ENCODE results near the gene CCDC106. TPM values are rescaled to one million over a fixed set of nuclear protein-coding genes. Genes with fewer than 3 reads are reported as not detected.
A peak's percentile ranks its signal among the peaks of the same experiment; 100 is the strongest.

CCDC106 gene
- total RNA-seq, 1 experiment from 2014 or later = 19.9 TPM

GRCh38 chr19:55646889-55647731 lies 902 bp upstream of the CCDC106 start:
- peaks cover 0 to 4% of the 10 kb centered on the region in 2 experiments; a peak in 3 of 5 replicates for H3K9me3 Mint-ChIP-seq
- Histone ChIP-seq H2BK120ac (ENCODE audit: low read depth, low read length, poor library complexity, severe bottlenecking) (no peak overlapping the region), H3K18ac (ENCODE audit: insufficient read length, low read depth, low read length) (no peak overlapping the region), H3K79me2 (ENCODE audit: insufficient read depth, low read length) (peaks cover 7% of the 10 kb centered on the region; the same call in 1 of the 2 replicates), H3K79me1 (ENCODE audit: insufficient read depth, low read depth, low read length, poor library complexity, severe bottlenecking) (peaks cover 3% of the 10 kb centered on the region), H2BK15ac (ENCODE audit: low read depth, low read length) (no peak overlapping the region; the same call in 1 of the 2 replicates), H2BK20ac (ENCODE audit: low read depth, low read length, poor library complexity, severe bottlenecking) (no peak overlapping the region), H3K27me3 (ENCODE audit: insufficient read depth, low read length) (no peaks in the 10 kb centered on the region), H3K4me1 (ENCODE audit: insufficient read depth, low read length) (no peaks in the 10 kb centered on the region), H4K8ac (replicated peaks; ENCODE audit: insufficient read length, low read depth, low read length) (no peak overlapping the region), H3T11ph (ENCODE audit: low read length) (no peak overlapping the region), H3K14ac (ENCODE audit: insufficient read depth, low read length) (no peak overlapping the region), H2BK12ac (ENCODE audit: insufficient read length, low read depth, low read length) (no peak overlapping the region), H3K23me2 (ENCODE audit: insufficient read length, low read depth, low read length, poor library complexity, severe bottlenecking) (peaks cover 31% of the 10 kb centered on the region), H3K23ac (ENCODE audit: insufficient read length, low read depth, low read length) (no peak overlapping the region), H4K20me1 (ENCODE audit: control insufficient read depth, insufficient read depth, insufficient read length) (peaks cover 1% of the 10 kb centered on the region), H3K56ac (ENCODE audit: insufficient read length, low read depth, low read length) (no peak overlapping the region), H4K5ac (ENCODE audit: insufficient read length, low read depth, low read length) (no peak overlapping the region), H3K9me3 (ENCODE audit: control insufficient read depth, low read depth, low read length) (no peaks in the 10 kb centered on the region), H3K4me2 (ENCODE audit: insufficient read depth, insufficient read length, low read length) (peak overlapping the region; percentile 91), H3K27ac (ENCODE audit: insufficient read length, low read depth, low read length) (no peak overlapping the region), H2AFZ (ENCODE audit: low read length) (no peak overlapping the region), H4K91ac (ENCODE audit: insufficient read length, low read depth, low read length) (no peak overlapping the region), H2BK5ac (ENCODE audit: insufficient read length, low read length) (no peak overlapping the region), H2AK5ac (ENCODE audit: insufficient read length, low read length) (no peak overlapping the region), H3K4ac (ENCODE audit: low read depth, low read length) (no peak overlapping the region), H3K9ac (ENCODE audit: extremely low read depth, insufficient read length, low read length) (peak overlapping the region; percentile 43)
- peaks cover 21 to 53% (median 43%) of the 10 kb centered on the region in 3 experiments for H3K36me3 Mint-ChIP-seq (ENCODE audit: insufficient read depth in 1 of 3, low read depth in 3 of 3)
- WGBS (ENCODE audit: extremely low coverage, insufficient read length, low lambda C conversion rate) = no CpG with 5 or more reads among the region's 14 CpGs
- no peak for TF ChIP-seq CTCF (conservative IDR thresholded peaks at IDR 0.05)
- H3K4me3 Mint-ChIP-seq = peak overlapping the region; percentile 76 to 89
- H3K4me1 Mint-ChIP-seq = peaks cover 19 to 34% of the 10 kb centered on the region in 2 experiments
- DNase-seq = no peak
- H3K27me3 Mint-ChIP-seq (ENCODE audit: low read depth) = peaks cover 1% of the 10 kb centered on the region; the same call in 1 of the 2 replicates
- peak overlapping the region; percentile 85 to 97 (median 90); a peak in 6 of 7 replicates for H3K27ac Mint-ChIP-seq

All from H9 (cell line).